NCI-H2107 (cell line): ENCODE measurements around the gene ZNF808.
"Not testable (repeated sequence)": the region's sequence is repeated elsewhere in the genome, so short reads cannot be mapped to it uniquely, and the experiment has no call there.

Source experiments
- DNase-seq: peaks from one replicate; lab custom pipeline; 2025; lab: John Stamatoyannopoulos, UW

Gene ZNF808

GRCh38 chr19:52527134-52527955, at the start of gene ZNF808:
Gene ZNF808 (plus strand): TSS chr19:52527668. CDS start chr19:52543285, 15,617 bp downstream.
- DNase-seq: peak; percentile 55

- not testable (repeated sequence) for DNase-seq
Observed at GRCh38 chr19:52484111-52484743, 43.2 kb upstream of the ZNF808 start.

GRCh38 chr19:52485064-52485463, 42.4 kb upstream of the ZNF808 start:
- DNase-seq: not testable (repeated sequence)

- not testable (repeated sequence) for DNase-seq
Observed at GRCh38 chr19:52485561-52486240, 41.8 kb upstream of the ZNF808 start.

- no peak for DNase-seq
Observed at GRCh38 chr19:52492201-52492993, 35.1 kb upstream of the ZNF808 start.

GRCh38 chr19:52492994-52493470, 34.4 kb upstream of the ZNF808 start:
- DNase-seq: no peak

- DNase-seq: no peak
Observed at GRCh38 chr19:52494518-52494917, 33.0 kb upstream of the ZNF808 start.

GRCh38 chr19:52498571-52498970, 28.9 kb upstream of the ZNF808 start:
- no peak for DNase-seq

- DNase-seq: not testable (repeated sequence)
Observed at GRCh38 chr19:52500474-52500873, 27.0 kb upstream of the ZNF808 start.

GRCh38 chr19:52500991-52501390, 26.5 kb upstream of the ZNF808 start:
- DNase-seq: not testable (repeated sequence)

GRCh38 chr19:52507266-52507665, 20.2 kb upstream of the ZNF808 start:
- DNase-seq: no peak

- no peak for DNase-seq
Observed at GRCh38 chr19:52516191-52516590, 11.3 kb upstream of the ZNF808 start.

- no peak for DNase-seq
Observed at GRCh38 chr19:52518646-52519045, 8.8 kb upstream of the ZNF808 start.

- not testable (repeated sequence) for DNase-seq
Observed at GRCh38 chr19:52519175-52519574, 8.3 kb upstream of the ZNF808 start.

GRCh38 chr19:52520013-52520412, 7.5 kb upstream of the ZNF808 start:
- no peak for DNase-seq

GRCh38 chr19:52522551-52522950, 4.9 kb upstream of the ZNF808 start:
- DNase-seq: no peak

- DNase-seq: no peak
Observed at GRCh38 chr19:52524086-52524485, 3.4 kb upstream of the ZNF808 start.

GRCh38 chr19:52527956-52528351, 486 bp downstream of the ZNF808 start:
- no peak for DNase-seq

GRCh38 chr19:52532480-52532879, 5.0 kb downstream of the ZNF808 start:
- no peak for DNase-seq

GRCh38 chr19:52533901-52534300, 6.4 kb downstream of the ZNF808 start:
- no peak for DNase-seq

GRCh38 chr19:52535385-52535770, 7.9 kb downstream of the ZNF808 start:
- DNase-seq: not testable (repeated sequence)
